Stimulated activated CD4-positive, alpha-beta T cell treated with anti-CD3 and anti-CD28 coated beads, Interleukin-1b, Interleukin-23, amount 100 ng/mL, for 48 hours (primary cell): ENCODE data around the gene BCOR.
A peak's percentile ranks its signal among the peaks of the same experiment; 100 is the strongest.

Experiments used
- DNase-seq: peaks from one replicate; pipeline ENCODE4 v3.0.0-alpha.2; 2020

The BCOR gene

GRCh38 chrX:40111868-40112267 lies 14.1 kb upstream of the BCOR start:
- no peak for DNase-seq

- DNase-seq: no peak
Observed at GRCh38 chrX:40109288-40110008, 11.7 kb upstream of the BCOR start.

DNA sequence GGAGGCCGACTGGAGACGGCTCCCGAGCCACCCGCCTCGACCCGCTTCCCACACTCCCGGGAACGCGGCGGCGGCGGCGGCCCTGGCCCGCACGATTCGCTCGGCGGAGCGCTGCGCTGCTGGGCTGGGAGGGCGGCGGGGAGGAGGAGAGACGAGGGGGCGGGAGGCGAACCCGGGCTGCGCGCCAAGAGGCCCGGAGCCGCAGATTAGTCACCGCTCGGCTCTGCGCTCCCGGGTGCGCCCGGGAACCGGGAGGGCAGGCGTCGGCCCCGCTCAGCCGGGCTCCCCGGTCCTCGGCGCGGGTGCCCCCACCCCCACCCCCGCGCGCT lies 11.2 kb upstream of the BCOR start:
- DNase-seq: peak; percentile 59

- no peak for DNase-seq
Observed at GRCh38 chrX:40108162-40108958, 10.6 kb upstream of the BCOR start.

GRCh38 chrX:40107291-40108161 lies 9.8 kb upstream of the BCOR start:
- no peak for DNase-seq

GRCh38 chrX:40106676-40107290 lies 9.0 kb upstream of the BCOR start:
- DNase-seq: no peak

- DNase-seq: peak; percentile 67
Observed at GRCh38 chrX:40105835-40106675, 8.3 kb upstream of the BCOR start.

DNA sequence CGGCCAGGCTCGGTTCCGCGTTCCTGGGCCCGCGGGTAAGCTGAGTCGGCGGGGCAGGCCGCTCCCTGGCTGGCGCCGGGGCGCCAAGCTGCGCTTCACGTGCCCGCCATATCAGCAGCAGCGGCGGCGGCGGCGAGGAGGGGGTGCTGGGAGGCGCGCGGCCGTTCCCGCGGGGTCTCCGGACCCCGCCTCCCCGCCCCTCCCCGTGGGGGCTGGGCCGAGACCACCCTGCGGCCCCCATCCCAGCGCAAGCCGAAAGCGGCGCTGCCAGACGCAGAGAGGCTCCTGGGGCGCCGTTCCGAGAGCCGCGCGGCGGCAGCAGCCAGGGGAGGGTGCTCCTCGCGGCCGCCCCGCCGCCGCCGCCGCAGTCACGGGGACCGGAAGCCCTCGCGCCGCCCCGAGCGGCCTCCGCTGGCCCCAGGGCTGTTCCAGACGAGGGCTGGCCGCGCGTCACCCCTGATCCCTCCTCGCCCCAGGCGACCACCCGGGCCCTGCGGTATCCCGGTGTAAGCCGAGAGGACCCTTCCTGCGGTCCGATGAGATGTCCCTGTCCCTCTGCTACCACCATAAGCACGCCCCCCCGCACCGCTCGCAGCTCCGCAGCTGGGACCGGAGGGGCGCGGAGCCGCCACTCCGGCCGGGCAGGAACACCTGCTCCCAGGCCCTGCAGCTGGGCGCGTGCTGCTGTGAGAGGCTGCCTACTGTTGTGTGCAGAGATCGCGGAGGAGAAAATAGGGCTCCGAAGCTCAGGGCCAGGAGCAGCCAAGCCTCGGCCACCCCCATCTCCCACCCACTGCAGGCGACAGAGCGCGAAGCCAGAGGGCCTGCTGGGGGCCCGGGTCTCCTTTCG lies 7.5 kb upstream of the BCOR start:
- DNase-seq: no peak

- no peak for DNase-seq
Observed at GRCh38 chrX:40104630-40104984, 6.8 kb upstream of the BCOR start.

DNA sequence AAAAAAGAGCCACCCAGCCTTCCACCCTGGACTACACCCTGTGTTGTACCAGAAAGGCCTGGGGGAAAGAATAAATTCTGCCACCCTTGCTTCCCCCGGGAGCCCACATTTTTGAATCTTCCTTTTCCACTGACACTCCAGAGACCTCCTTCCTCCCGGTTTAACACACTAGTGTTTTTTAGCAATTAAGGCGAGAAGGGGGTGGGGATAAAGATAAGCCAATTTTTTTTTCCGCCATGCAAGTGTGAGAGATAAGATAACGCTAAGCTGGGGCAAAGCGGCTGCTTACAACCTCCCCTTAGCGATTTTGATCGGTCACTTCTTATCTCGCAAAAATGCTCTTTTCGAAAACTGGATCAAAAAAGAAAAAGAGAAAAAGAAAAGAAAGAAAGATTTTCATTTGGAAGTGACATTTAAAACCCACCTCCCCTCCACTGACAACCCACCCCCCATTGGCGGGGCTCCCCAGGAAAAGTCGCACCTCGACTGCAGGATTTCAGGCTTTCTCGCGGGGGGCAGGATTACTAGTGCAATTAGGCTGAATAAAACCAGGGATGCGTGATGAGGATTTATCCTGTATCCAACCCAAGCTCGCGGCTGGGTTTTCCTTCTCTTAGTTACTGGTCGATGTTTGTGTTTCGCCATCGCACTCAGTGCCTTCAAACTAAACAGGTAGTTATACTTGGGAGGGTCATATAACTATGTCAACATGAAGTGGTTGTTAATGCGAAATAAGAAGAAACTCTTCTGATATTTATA lies 6.0 kb upstream of the BCOR start:
- no peak for DNase-seq

GRCh38 chrX:40102393-40103381 lies 4.9 kb upstream of the BCOR start:
- no peak for DNase-seq

GRCh38 chrX:40101430-40101802 lies 3.7 kb upstream of the BCOR start:
- DNase-seq: no peak

DNA sequence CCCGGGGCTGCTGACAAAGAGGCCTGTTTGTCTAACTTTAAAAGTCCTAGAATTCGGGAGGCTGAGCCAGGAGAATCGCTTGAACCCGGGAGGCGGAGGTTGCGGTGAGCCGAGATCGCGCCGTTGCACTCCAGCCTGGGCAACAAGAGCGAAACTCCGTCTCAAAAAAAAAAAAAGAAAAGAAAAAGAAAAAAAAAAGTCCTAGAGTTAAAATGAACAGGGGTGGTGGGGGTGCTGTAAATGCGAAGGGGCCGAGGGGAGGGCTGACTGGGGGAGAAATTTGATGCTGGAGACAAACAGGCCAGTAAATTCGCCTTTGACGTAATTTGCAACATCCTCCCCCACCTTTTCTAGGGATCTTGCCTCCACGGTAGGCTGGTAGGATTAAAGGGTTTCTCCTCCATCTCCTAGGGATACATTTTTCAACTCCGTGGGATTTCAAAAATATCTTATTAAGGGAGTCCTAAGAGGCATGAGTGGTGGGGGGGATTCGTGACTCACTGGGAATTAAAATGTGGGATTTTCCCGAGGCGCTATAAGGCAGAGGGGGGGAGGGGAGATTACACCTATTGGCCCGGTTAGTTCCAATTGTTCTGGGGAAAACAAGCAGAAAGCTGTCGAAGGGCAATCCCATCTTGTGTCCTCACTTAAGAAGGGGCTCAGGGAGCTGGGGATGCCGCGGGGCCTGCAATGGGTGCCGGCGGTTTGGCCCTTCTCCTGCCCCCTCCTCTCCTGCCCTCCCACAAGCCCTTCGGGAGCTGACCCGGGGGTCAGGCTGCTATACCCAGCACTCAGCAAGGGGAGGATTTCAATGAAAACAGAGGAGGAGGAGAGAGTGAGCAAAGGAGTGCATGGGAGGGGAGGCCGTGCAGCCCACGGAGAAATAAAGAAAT lies 3.0 kb upstream of the BCOR start:
- DNase-seq: no peak

GRCh38 chrX:40100141-40100536 lies 2.4 kb upstream of the BCOR start:
- DNase-seq: no peak

DNA sequence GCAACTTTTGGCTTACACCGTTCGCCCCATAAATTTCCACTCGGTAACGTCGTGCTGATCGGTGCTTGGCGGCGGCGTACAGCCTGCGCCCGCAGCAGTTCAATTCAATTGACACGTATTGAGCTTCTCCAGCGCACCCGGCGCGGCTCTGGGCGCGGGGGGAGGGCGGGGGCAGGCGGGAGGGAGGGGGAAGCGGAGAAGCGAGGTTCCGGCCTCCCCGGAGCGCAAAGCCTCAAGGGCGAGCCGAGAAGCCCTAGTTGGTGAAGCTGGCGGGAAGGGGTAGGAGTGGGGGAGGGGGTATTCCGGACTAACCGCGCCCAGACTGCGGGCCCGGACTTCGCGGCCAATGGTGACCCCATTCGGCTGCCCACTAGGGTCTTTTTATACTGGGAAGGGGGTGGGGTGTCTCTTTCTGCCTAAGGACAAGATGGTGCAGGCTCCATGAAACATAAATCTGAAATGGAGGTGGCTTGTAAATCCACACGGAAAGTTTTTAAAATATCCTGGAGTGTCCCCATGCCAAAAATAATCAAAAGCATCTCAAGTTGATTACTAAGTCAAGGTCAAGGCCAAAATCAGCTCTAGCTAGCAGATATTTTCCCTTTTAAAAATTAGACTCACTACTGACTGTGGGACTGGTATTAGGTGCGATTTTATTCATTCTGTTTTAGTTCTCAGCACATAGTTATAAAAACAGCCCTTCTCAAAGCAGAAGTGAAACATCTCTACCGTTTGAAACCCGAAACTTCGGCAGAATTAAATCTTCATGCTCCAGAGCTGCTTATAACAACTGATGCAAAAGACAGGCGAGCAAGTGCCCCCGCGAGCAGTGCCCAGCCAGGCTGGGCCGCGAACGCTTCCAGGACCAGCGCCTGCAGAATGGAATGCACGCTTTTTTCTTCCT lies 1.5 kb upstream of the BCOR start:
- peak; percentile 46 for DNase-seq

GRCh38 chrX:40098264-40099054 lies 701 bp upstream of the BCOR start:
- DNase-seq: peak; percentile 51
